MV-4-11 (cell line): Measurements from ENCODE around the gene NDRG2.
"Not testable (repeated sequence)": the region's sequence is repeated elsewhere in the genome, so short reads cannot be mapped to it uniquely, and the experiment has no call there.

Experiments used
- DNase-seq: peaks from one replicate; lab custom pipeline; 2025; lab: John Stamatoyannopoulos, UW

The NDRG2 gene

DNA sequence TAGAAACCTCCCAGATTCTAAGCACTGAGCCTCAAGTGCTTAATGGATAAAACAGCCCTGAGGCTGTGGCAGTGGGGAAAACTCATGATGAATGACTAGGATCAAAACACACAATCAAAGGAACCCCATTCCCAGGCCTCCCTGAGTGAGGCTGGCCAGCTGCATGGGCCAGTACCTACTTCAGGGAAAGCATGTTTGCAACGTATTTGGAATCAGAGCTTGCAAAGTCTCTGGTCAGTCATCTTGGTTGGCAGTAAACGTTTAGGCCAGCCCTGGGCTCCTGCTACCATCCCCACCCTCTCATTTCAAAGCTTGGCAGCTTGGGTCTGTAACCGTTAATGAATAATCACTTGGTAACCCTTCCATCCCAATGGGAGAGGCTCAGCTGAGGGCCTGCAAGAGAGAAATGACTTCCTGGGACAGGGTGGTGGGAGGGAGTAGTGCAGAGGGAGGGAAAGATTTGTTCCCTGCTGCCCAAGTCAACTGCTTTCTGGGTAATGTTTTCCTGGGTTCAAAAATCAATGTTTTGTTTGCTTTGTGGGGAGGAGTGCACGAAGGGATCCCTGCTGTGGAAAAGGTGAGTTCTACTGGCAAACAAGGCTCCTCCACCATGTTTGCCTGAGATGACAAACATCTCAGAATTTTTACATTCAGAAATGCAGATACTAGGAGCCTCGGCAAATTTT, 30.7 kb upstream of the NDRG2 start:
- no peak for DNase-seq

DNA sequence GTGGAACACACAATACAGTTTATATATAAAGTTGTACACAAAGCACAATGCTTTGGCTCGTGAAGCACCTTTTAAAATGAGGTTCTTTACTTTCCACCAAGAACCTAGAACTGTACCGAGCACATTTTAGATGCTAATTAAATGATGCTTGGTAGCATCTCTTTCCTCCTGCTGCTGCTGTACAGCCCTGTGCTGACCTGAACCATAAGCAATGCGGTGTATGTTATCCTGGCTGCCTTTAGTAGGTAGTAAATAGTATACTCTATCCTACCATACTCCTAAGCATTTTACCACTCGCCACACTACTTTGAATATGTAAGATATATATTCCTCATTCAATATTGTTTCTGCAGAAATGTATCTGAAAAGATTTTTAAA, 29.9 kb upstream of the NDRG2 start:
- DNase-seq: no peak

DNA sequence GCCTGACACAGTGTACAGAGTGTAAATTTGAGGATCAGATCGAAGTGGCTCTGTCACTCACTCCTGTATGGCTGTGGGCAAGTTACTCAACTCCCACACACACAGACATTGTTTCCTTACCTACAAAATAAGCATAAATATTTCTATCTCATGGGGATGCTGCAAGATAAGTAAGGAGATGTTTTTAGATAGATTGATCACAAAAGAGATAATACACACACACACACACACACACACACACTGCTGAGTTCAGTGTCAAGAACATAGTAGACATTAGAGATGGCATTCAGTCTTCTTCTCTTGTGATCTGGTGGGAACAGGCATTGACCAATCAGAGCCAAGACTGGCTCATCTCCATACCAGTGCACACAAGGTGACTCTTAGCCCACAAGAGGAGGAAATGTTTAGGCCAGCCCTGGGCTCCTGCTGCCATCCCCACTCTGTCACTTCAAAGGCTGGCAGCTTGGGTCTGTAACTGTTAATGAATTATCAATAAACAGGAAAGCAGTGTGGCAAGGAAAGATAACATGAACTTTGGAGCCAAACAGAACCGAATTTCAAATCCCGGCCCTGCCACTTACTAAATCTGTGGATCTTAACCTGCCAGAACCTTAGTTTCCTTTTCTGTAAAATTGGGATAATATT, 29.4 kb upstream of the NDRG2 start:
- no peak for DNase-seq

DNA sequence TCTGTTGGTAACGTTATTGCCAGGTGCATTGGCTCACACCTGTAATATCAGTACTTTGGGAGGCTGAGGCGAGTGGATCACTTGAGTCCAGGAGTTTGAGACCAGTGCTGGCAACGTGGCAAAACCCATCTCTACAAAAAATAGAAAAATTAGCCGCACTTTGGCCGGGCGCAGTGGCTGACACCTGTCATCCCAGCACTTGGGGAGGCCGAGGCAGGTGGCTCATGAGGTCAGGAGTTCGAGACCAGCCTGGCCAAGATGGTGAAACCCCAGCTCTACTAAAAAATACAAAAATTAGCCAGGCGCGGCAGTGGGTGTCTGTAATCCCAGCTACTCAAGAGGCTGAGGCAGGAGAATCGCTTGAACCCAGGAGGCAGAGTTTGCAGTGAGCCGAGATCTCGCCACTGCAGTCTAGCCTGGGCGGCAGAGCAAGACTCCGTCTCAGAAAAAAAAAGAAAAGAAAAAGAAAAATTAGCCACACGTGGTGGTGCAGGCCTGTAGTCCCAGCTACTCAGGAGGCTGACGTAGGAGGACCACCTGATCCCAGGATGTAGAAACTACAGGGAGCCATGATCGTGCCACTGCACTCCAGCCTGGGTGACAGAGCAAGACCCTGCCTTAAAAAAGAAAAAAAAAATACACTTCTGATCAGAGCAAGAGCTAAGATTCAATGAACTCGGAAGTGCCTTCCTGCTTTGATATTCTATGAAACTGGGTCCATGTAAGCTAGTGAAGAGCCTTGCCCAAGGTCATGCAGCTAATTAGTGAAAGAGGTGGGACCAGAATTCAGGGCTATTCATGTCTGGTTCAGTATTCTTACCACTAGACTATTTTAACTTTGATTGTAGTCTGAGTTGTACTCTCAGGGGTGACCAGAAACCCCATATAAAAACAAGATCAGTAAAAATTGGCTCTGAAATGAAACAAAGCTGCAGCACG, 28.6 kb upstream of the NDRG2 start:
- DNase-seq: no peak

DNA sequence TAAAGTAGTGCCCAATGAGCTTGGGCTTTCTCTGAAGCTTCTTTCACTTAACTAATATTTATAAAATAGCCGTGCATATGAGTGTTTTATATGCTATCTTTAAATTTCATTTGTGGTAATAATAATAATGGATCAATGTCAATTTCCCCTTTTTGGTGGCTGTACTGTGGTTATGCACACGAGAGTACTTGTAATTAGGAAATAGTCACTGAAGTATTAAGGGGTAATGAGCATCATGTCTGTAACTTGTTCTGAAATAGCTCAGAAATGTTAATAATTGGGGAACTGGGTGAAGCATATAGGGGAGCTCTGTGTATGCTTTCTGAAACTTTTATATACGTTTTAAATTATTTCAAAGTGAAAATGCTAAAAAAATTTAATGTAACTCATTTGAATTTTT, 25.7 kb upstream of the NDRG2 start:
- no peak for DNase-seq

DNA sequence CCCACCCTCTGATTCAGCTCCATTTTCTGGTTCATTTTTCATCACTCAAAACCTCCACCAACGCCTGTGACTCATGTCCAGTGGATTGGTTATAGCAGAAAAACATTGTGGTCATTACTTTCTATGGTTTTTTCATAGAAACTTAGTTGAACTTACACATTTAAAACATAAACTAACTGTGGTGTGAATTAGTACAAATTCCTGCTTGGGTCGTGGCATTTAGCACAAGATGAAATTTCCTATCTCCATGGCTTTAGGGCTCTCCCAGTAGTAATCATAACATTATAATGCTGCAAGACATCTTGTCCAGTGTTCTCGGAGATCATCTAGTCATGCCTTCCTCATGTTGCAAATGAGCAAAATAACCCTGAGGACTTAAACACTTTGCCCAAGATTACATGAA, 24.4 kb upstream of the NDRG2 start:
- DNase-seq: no peak

DNA sequence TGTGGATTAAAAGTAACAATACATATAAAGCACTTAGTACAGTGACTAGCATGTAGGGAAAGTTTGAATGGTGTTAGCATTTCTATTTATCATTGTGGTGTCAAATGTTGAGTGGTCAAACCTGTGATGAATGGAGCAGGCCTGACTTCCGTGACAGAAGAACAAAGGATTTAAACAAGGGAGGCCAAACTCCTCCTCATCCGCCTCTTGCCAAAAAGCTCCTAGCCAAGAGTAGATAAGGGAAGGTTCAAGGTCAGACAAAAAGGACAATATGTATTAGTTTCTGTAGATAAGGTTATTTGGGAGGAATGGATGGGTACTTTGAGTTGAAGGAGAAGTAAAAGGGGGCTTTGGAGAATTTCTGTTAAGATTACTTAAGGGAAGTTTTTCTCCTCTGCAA, 23.8 kb upstream of the NDRG2 start:
- no peak for DNase-seq

DNA sequence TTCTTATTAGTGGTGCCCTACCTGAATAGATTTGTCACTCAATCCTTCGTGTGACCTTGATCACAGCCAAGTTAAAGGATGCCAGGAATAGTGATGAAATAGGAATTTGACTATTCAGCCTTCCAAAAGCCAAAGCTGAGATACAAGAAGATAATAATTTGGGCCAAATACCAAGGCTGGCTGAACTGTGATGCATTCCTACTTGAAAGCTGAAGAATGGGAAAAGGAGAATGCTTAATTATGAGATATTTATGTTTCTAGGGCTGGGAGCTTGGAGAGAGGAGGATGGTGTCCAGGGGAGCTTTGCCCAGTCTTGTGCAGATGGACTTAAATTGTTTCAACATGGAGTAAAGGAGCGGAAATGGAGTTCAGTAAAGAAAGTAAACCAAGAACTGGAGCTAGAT, 22.5 kb upstream of the NDRG2 start:
- DNase-seq: no peak

DNA sequence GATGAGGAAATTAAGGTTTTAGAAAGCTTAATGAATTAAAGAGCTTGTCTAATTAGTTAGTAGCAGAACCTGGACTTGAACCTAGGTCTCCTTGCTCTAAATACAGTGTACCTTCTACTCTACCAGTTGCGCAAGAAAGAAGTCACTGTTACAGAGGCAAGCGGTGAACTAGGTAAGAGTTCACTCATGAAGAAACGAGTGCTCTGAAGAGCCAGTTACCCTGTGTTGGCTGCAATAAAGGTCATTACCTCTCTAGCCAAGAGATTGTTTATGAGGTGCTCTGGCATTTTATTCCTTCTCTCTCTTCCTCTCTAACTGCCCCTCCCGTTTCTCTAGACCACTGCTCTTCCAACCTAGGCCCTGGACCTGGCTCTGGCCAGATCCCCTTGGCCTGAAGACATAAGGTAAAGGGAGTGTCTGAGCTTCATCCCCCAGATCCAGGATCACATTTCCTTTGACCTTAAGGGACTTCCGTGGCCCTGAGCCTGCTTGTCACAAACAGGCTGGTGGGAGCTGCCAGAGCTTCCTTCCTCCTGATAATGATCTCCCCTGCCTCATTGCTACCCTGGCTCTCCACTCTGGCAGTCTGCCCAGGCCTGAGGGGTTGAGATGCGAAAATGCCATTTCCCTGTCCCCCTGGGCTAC, 19.2 kb upstream of the NDRG2 start:
- DNase-seq: no peak

DNA sequence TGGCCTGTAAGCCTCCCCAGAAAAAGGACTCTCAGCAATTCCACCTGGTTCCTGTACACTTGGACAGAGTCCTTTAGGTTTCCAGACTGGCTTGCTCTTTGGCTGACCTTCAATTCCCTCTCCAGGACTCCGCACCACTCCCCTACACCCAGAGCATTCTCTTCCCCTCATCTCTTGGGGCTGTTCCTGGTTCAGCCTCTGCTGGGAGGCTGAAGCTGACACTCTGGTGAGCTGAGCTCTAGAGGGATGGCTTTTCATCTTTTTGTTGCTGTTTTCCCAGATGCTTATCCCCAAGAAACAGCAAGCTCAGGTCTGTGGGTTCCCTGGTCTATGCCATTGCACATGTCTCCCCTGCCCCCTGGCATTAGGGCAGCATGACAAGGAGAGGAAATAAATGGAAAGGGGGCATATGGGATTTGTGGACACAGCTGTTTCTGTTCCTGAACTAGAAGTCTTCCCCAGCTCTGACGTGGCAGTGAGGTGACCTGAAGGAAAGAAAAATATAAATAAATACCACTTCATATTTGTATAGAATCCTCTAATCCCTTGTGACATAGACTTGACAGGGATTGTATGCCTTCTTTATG, 18.6 kb upstream of the NDRG2 start:
- no peak for DNase-seq

DNA sequence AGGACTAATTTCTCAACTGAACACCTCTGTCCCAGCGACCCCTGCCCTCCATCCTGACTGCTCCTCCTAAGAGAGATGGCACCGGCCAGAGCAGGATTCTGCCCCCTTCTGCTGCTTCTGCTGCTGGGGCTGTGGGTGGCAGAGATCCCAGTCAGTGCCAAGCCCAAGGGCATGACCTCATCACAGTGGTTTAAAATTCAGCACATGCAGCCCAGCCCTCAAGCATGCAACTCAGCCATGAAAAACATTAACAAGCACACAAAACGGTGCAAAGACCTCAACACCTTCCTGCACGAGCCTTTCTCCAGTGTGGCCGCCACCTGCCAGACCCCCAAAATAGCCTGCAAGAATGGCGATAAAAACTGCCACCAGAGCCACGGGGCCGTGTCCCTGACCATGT, 18.1 kb upstream of the NDRG2 start:
- no peak for DNase-seq

DNA sequence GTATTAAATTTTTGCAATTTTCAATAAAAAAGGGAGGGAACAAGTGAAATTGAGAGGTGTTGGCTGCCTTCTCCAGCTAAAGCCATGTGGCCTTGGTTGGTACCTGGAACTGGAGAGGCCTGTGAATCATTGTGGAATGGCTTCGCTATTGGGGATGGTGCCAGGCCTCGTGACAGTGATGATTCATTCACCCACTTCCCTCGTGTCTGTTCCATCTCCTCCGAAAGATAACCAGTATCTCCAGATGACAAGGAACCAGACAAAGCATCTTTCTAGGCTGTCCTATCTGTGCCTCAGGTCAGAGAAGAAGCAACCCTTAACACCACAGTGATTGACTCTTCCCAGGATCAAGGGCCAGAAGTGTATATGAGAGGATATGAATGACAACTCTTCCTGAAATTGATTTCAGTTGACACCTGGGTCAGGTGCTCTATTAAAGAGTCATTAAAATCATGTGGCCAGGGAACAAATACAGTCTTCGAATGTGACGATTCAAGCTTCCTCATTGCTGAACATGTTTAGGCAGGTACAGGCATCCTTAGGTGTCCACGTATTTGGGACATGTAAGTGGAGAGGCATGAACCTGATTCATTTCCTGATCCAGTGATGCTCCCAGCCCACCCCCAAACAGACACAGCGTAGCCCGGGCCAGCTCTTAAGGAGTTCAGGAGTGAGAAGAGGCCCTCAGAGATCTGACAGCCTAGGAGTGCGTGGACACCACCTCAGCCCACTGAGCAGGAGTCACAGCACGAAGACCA, 17.0 kb upstream of the NDRG2 start, which contains the start of gene RNASE7:
Gene RNASE7 (plus strand): TSS at position 687 of the 758 bp plus-strand sequence. CDS start 631 bp downstream, outside the sequence.
- peak; percentile 38 for DNase-seq

DNA sequence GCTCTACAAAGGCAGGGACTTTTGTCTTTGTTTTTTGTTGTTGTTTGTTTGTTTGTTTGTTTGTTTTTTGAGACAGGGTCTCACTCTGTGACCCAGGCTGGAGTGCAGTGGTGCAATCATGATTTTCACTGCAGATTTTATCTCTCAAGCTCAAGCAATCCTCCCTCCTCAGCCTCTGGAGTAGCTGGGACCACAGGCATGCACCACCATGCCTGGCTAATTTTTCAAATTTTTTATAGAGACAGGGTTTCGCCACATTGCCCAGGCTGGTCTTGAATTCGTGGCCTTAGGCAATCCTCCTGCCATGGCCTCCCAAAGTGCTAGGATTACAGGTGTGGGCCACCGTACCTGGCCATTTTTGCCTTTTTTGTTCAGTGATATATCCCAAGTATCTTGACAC, 16.1 kb upstream of the NDRG2 start:
- DNase-seq: not testable (repeated sequence)

DNA sequence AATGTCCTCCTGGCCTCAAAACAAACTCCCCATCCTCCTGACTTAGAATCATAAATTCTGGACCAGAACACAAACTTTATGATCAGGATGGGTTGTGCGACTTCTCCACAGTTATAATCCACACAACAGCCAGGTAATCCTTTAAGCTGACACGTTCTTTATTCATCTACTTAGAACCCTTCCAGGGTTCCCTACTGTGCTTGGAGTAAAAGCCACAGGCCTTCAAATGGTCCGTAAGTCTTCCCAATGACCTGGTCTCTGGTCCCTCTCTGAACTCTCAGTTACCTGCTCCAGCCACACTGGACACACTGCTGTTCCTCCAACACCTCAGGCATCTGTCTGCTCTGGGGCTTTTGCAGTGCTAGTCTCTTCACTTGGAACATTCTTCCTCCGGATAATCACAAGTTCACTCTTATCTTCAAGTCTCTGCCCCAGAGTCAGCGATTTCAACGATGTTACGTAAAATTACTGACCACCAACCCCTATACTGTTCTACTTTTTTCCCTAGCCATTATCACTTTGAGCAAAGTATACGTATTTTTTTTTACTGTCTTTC, 15.6 kb upstream of the NDRG2 start:
- DNase-seq: no peak

DNA sequence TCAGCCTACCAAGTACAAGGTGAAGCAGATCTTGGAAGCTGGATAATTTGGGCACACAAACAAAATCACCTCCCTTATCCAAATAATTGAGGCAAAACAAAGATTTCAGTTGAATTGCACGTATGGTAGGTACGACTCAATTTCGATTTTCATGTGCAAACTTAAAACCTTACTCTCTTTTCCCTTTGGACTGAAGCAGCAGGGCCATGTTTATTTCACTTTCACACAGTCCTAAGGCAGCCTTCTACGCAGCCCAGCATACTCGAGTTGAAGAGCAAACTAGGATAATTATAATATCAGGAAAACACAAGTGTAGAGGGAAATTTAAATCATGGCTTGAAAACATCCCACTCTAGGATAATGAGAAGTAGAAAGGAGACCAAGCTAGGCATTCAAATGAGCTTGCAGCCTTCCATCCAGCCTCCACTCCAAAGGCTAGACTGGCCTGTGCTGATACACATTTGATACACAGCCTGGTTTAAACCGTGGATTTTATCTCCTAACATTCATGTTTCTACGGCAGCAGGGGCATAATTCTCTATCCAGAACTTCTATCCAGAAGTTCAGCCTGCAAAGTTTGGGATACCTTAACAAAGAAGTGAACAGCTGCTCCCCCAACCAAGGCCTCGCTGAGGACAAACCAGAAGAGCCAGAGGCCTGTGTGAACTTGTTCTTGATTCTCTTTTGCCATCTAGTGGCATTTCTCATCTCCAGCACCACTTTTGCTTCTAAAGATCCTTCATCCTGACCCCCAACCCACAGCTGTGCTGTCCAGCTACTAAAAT, 14.9 kb upstream of the NDRG2 start:
- DNase-seq: peak; percentile 55

DNA sequence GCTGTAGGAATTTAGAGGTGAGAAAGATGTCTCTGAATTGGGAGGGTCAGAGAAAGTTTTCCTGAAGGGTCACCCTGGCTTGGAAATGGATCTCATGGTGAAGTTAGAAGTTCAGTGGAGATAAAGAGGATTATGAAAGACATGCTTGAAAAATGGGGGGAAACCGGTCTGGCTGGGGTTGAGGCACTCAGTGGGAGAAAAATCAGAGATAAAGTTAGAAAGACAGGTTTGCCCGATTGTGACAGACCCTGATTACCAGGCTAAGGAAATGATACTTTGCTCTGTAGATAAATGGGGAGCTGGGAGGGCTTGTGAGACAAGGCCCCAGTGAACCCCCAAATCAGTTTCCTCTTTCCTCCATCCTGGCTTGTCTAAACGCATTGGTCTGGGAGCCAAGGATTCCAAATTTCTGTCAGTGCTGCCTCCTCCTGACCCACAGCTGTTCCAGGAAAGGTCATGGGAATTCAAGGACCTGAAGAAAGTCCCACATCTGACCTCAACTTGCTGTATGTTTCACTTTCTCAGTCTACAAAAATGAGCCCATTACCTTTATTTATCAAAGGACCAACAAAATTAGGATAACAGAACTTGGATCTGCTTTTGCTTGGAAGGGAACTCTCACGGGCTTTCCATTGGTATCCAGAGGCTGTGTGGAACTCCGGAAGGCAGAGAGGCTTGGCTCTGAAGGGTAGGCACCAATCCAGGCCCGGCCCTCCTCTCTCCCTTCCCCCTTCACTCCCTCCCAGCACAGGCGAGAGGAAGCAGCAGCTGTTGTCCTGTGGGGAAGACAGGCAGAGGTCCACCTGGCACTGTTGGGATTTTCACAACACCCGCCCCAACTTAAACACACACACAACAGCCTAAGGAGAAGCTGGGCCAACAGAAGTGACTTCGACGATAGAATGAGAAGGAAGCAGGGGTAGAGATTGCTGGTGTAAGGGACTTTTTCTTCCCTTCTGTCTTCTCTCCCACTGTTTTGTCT, 13.9 kb upstream of the NDRG2 start:
- no peak for DNase-seq

DNA sequence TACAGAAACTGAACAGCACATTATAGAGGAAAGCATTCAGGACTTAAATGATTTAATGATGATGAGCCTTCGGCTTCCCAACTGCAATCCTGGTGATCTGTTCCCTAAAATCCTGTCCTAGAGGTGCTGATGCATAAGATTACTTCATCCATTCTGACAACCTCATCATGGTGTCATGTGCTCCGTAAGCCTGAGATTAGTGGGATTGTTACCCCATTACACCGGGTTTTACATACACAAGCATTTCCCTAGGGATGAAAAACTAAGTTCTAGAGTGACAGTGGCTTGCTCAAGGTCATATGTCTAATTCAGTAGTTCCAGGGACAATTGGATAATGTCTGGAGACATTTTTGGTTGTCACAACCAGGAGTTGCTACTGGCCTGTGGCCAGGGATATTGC, 12.3 kb upstream of the NDRG2 start:
- DNase-seq: no peak

DNA sequence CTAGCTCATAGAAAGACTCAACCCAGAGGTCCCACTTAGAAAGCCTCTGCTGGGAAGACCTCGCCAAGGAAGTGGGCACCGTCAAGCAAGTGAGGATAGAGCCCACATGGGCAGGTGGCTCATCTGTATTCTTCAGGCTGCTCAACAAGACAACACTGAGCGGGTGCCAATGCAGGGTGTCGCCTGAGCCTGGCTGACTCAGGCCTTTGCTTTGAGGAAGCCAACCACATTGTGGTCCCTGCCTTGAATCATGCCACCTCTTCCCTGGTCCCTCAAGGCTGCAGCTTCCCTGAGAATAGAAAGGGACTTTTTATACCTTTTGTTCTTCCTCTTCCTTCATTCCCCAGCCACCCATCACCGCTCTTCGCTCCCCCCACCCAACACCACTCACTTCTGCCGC, 11.9 kb upstream of the NDRG2 start:
- peak; percentile 58 for DNase-seq

DNA sequence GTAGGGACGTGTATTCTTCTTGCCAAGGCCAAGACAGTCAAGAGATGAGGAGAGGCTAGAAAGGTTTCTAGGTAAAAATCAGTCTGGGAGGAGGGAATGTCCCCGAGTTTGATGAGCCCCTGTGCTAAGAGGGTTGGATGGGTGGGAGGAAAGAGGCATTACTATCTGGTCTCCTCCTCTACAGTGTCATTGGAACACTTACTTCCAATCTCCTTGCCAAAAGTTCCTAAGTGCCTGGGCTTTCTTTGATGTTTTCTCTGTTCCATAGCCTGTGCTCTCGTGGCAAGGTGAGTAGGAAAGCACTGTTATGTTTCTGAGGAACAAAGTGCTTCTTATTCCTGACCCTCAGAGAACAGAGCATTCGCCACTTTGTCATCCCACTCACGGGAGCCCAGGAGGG, 9.8 kb upstream of the NDRG2 start, which contains the start of gene RNASE13:
Gene RNASE13 (minus strand): TSS at position 101 of the 400 bp plus-strand sequence. CDS start 519 bp downstream, outside the sequence.
- DNase-seq: no peak
